Ascending aorta (tissue), 2 donors: ENCODE data around the gene ZNF408. TPM values are rescaled to one million over a fixed set of nuclear protein-coding genes. Genes with fewer than 3 reads are reported as not detected.

Source experiments
- DNase-seq, 2 donors: peaks; one replicate each; pipeline ENCODE4 v3.0.0-alpha.2; 2019; ENCODE audit warnings: low spot score in 2 of 2
- H3K27ac ChIP-seq, 2 donors: fragments of 200-600 bp; sonication (generic); one replicate each; pipeline ENCODE4 v1.5.1; 2016 to 2017; ENCODE audit warnings: mild to moderate bottlenecking in 1 of 2
- H3K27me3 ChIP-seq: fragments of 200-600 bp; sonication (generic); one replicate; pipeline ENCODE4 v1.5.1; 2017
- H3K36me3 ChIP-seq, 2 donors: fragments of 200-600 bp; sonication (generic); one replicate each; pipeline ENCODE4 v1.5.1; 2016
- H3K4me1 ChIP-seq, 2 donors: fragments of 200-600 bp; sonication (generic); one replicate each; pipeline ENCODE4 v1.5.1; 2016 to 2017; ENCODE audit warnings: mild to moderate bottlenecking in 1 of 2
- H3K4me3 ChIP-seq, 2 donors: fragments of 200-600 bp; sonication (generic); one replicate each; pipeline ENCODE4 v1.5.1; 2016 to 2017; ENCODE audit warnings: mild to moderate bottlenecking in 1 of 2
- H3K9me3 ChIP-seq, 2 donors: fragments of 200-600 bp; sonication (generic); one replicate each; pipeline ENCODE4 v1.5.1; 2016
- CTCF ChIP-seq, 3 experiments: fragments of 200-600 bp in 2 of 3; fragments of 450-650 bp in 1 of 3; sonication (generic) in 2 of 3; IDR thresholded peaks; one replicate each; pipeline ENCODE4 v1.5.1; 2016 to 2019; ENCODE audit warnings: antibody characterized with exemption in 3 of 3, mild to moderate bottlenecking in 1 of 3, moderate library complexity in 1 of 3
- intact Hi-C: fragments of 100-400 bp; cut with DNase I; formaldehyde crosslinking; loops from one replicate; pipeline ENCODE4 v1.15.1; 2023
- total RNA-seq: library from RNA; depleted of rRNA; stranded (reverse); fragments of >200 nt; gene quantifications from one replicate; pipeline ENCODE4 v1.1.0, GENCODE V29; 2016

The ZNF408 gene
- total RNA-seq, 1 donor from 2014 or later: 9.7 TPM

GRCh38 chr11:46676436-46677158 lies 24.2 kb upstream of the ZNF408 start:
- Histone ChIP-seq H3K36me3 (peaks cover 73 to 74% of the 10 kb centered on the region in 2 donors), H3K27ac (peak overlapping the region; percentile 81 to 84), H3K9me3 (no peaks in the 10 kb centered on the region), H3K27me3 (no peaks in the 10 kb centered on the region), H3K4me1 (peaks cover 4 to 18% of the 10 kb centered on the region in 2 donors), H3K4me3 (no peak overlapping the region)
- intact Hi-C loops: no loop called here
- DNase-seq: no peak
- TF ChIP-seq CTCF (IDR thresholded peaks at IDR 0.05): no peak

GRCh38 chr11:46677169-46677568 lies 23.7 kb upstream of the ZNF408 start:
- H3K27ac ChIP-seq: peak overlapping the region; percentile 1 to 49
- no peak for DNase-seq
- H3K4me1 ChIP-seq: peaks cover 4 to 18% of the 10 kb centered on the region in 2 donors
- TF ChIP-seq CTCF (IDR thresholded peaks at IDR 0.05): no peak
- intact Hi-C loops: no loop called here
- H3K27me3 ChIP-seq: no peaks in the 10 kb centered on the region
- H3K36me3 ChIP-seq: peaks cover 73 to 74% of the 10 kb centered on the region in 2 donors
- no peaks in the 10 kb centered on the region for H3K9me3 ChIP-seq
- H3K4me3 ChIP-seq: no peak overlapping the region

- no peak overlapping the region for H3K4me3 ChIP-seq
- peaks cover 65 to 70% of the 10 kb centered on the region in 2 donors for H3K36me3 ChIP-seq
- intact Hi-C loops: no loop called here
- no peak for TF ChIP-seq CTCF (IDR thresholded peaks at IDR 0.05)
- H3K9me3 ChIP-seq: no peaks in the 10 kb centered on the region
- peak overlapping the region in 1 of 2 donors; percentile 53 for H3K27ac ChIP-seq
- no peak for DNase-seq
- no peaks in the 10 kb centered on the region for H3K27me3 ChIP-seq
- peaks cover 4 to 20% of the 10 kb centered on the region in 2 donors for H3K4me1 ChIP-seq
Observed at GRCh38 chr11:46677991-46678740, 22.7 kb upstream of the ZNF408 start.

- Histone ChIP-seq H3K27me3 (no peaks in the 10 kb centered on the region), H3K9me3 (no peaks in the 10 kb centered on the region), H3K4me3 (no peak overlapping the region), H3K36me3 (peaks cover 59 to 65% of the 10 kb centered on the region in 2 donors), H3K27ac (peak overlapping the region in 1 of 2 donors; percentile 53), H3K4me1 (peaks cover 4 to 25% of the 10 kb centered on the region in 2 donors)
- intact Hi-C loops: no loop called here
- no peak for DNase-seq
- TF ChIP-seq CTCF (IDR thresholded peaks at IDR 0.05): no peak
Observed at GRCh38 chr11:46678741-46679130, 22.1 kb upstream of the ZNF408 start.

- no peak for TF ChIP-seq CTCF (IDR thresholded peaks at IDR 0.05)
- Histone ChIP-seq H3K27me3 (no peaks in the 10 kb centered on the region), H3K27ac (no peak overlapping the region), H3K36me3 (peaks cover 55 to 71% of the 10 kb centered on the region in 2 donors), H3K4me3 (no peak overlapping the region), H3K9me3 (no peaks in the 10 kb centered on the region), H3K4me1 (peaks cover 4 to 31% of the 10 kb centered on the region in 2 donors)
- DNase-seq: no peak
- intact Hi-C loops: no loop called here
Observed at GRCh38 chr11:46679241-46680163, 21.3 kb upstream of the ZNF408 start.
